Prostate gland (tissue), 2 donors: ENCODE measurements around the gene DEDD2.

Experiments used
- CTCF ChIP-seq, 4 experiments: fragments of 200-600 bp in 2 of 4; fragments of 450-650 bp in 2 of 4; sonication (generic) in 2 of 4; IDR thresholded peaks; 1 replicate in 3 of 4; 2 replicates in 1 of 4; pipeline ENCODE4 v1.5.1; 2016 to 2019; ENCODE audit warnings: antibody characterized with exemption in 4 of 4, mild to moderate bottlenecking in 2 of 4, moderate library complexity in 2 of 4
- POLR2A ChIP-seq: fragments of 450-650 bp; IDR thresholded peaks from one replicate; pipeline ENCODE4 v1.6.1; 2016; ENCODE audit warnings: antibody characterized with exemption, mild to moderate bottlenecking
- POLR2AphosphoS5 ChIP-seq: sonication (generic); formaldehyde crosslinking; IDR thresholded peaks from one replicate; pipeline ENCODE4 v1.6.1; 2017; ENCODE audit warnings: antibody characterized with exemption

- TF ChIP-seq CTCF (IDR thresholded peaks at IDR 0.05) (no peak), POLR2A (no peak), POLR2AphosphoS5 (no peak)
Measured at GRCh38 chr19:42173695-42174094, 43.8 kb downstream of the DEDD2 start.
